Activated CD8-positive, alpha-beta T cell treated with anti-CD3 and anti-CD28 coated beads for 36 hours (primary cell): ENCODE measurements around the gene PFDN6. TPM values are rescaled to one million over a fixed set of nuclear protein-coding genes. Genes with fewer than 3 reads are reported as not detected.

ENCODE experiments used
- ATAC-seq: fragments of 200-7000 bp; cut with Tn5 transposase; one replicate; pipeline ENCODE4 v1.10.0; 2021; ENCODE audit warnings: mild to moderate bottlenecking, moderate library complexity
- CTCF ChIA-PET: fragments of 350-600 bp; sonication (Branson Sonifier 250); formaldehyde crosslinking; loops from one replicate; lab custom pipeline; 2021; ENCODE audit warnings: antibody characterized with exemption; lab: Charles Lee
- POLR2A ChIA-PET: fragments of 350-600 bp; sonication (Branson Sonifier 250); formaldehyde crosslinking; loops from one replicate; lab custom pipeline; 2021; ENCODE audit warnings: antibody characterized with exemption; lab: Charles Lee
- DNase-seq: peaks from one replicate; pipeline ENCODE4 v3.0.0-alpha.2; 2020
- H3K27ac Mint-ChIP-seq: one replicate; pipeline ENCODE4 v1.8.0; 2021; ENCODE audit warnings: mild to moderate bottlenecking, mixed read lengths
- H3K27me3 Mint-ChIP-seq: one replicate; pipeline ENCODE4 v1.8.0; 2021; ENCODE audit warnings: mixed read lengths
- H3K36me3 Mint-ChIP-seq: one replicate; pipeline ENCODE4 v1.8.0; 2021; ENCODE audit warnings: low read depth, mixed read lengths
- H3K4me1 Mint-ChIP-seq: one replicate; pipeline ENCODE4 v1.8.0; 2021; ENCODE audit warnings: low read depth, mixed read lengths
- H3K4me3 Mint-ChIP-seq: one replicate; pipeline ENCODE4 v1.8.0; 2021; ENCODE audit warnings: mild to moderate bottlenecking, moderate library complexity, mixed read lengths
- H3K9me3 Mint-ChIP-seq: one replicate; pipeline ENCODE4 v1.8.0; 2021; ENCODE audit warnings: mixed read lengths
- intact Hi-C: fragments of 100-400 bp; cut with micrococcal nuclease; formaldehyde crosslinking; loops from one replicate; pipeline ENCODE4 v1.10.0; 2022
- total RNA-seq, 2 experiments: library from RNA; stranded (reverse); gene quantifications; one replicate each; pipeline ENCODE4 v1.2.3, GENCODE V29; 2021
- TF ChIP-seq, protein P1 (sequence below): fragments of 200-600 bp; IDR thresholded peaks from one replicate; pipeline ENCODE4 v1.8.0; 2022; ENCODE audit warnings: antibody characterized with exemption, mild to moderate bottlenecking

Gene PFDN6
- total RNA-seq, 2 experiments from 2014 or later: 78.1 to 92.3 TPM

DNA sequence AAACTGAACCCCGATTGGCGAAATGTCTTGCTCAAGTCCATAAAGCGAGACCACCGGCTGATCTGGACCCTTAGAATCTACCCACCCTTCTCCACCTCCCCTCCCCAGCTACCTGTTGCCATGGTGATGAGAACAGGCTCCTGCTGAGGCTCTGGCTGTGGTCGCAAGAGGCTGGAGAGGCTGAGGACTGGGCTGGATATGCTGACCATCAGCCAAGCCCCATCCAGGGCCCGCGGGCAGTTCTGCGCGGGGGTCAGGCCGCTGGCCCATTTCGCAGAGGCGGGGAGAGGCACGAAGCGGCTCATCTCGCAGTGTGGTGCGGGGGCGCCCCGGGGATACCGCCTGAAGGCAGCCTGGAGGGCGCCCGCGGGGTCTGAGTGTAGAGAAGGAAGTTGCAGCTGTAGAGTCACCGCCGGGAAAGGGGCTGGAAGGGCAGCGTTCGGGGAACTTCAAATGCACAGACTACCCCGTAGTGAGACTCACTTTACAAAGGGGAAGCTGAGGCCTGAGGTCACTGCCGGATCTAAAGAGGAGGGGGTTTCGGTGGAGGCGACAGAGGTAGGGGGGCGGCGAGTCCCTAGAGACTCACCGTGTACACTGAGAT is 23.8 kb downstream of the PFDN6 start:
- POLR2A ChIA-PET: interaction anchor here (0.7 to 8.3 kb wide), 13 partner anchors 8 to 308 kb away, joined by 3 to 102 read pairs (median 6); partner anchors contain the start of genes B3GALT4, ITPR3, PFDN6 and RGL2
- Mint-ChIP-seq H3K27me3 (no peaks in the 10 kb centered on the region), H3K36me3 (peaks cover 47% of the 10 kb centered on the region), H3K4me3 (peak overlapping the region; percentile 97), H3K9me3 (no peaks in the 10 kb centered on the region), H3K4me1 (peaks cover 54% of the 10 kb centered on the region), H3K27ac (peak overlapping the region; percentile 95)
- CTCF ChIA-PET: interaction anchor here (0.6 to 4.1 kb wide), 6 partner anchors 12 to 249 kb away, joined by 3 to 18 read pairs (median 6); partner anchors contain the start of genes B3GALT4, RGL2, RPS18 and VPS52
- TF ChIP-seq, protein P1, sequence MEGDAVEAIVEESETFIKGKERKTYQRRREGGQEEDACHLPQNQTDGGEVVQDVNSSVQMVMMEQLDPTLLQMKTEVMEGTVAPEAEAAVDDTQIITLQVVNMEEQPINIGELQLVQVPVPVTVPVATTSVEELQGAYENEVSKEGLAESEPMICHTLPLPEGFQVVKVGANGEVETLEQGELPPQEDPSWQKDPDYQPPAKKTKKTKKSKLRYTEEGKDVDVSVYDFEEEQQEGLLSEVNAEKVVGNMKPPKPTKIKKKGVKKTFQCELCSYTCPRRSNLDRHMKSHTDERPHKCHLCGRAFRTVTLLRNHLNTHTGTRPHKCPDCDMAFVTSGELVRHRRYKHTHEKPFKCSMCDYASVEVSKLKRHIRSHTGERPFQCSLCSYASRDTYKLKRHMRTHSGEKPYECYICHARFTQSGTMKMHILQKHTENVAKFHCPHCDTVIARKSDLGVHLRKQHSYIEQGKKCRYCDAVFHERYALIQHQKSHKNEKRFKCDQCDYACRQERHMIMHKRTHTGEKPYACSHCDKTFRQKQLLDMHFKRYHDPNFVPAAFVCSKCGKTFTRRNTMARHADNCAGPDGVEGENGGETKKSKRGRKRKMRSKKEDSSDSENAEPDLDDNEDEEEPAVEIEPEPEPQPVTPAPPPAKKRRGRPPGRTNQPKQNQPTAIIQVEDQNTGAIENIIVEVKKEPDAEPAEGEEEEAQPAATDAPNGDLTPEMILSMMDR: no peak
- intact Hi-C loops: no loop called here
- DNase-seq: peak; percentile 81
- ATAC-seq: peak; percentile 7

DNA sequence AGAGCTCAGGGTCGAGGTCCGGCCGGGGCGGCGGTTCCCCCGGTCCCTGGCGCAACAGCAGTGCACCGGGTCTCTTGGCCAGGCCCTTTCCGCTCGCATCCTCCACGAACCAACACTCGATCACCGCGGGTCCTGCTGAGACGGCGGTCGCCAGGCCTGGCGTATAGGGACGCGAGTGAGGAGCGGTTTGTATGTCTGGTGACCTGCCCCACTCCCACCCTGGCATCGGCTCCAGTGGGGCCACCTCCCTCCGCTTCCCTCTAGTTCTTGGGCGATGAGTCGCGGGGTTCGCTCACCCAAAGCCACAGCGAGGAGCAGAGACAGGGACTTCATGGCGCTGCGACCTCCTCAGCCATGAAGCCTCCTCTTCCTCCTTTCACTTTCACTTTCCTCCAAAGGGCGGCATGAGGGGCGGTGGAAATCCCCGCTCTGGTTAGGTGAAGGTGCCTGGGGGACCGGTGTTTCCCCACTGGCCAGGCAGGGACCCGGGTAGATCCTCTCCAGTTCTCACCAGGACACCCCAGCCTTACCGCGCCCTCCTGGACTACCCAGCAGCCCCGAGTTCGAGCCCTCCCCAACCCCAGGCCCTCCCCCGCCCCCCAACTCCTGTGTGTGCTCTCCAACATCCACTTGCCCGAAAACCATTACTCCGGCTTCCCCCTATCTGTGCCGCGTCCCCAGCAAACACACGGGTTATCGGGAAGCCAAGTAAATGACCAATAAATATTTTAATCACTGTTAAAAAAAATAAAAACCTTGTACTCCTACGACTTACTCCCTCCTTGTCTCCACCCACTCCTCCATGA is 24.5 kb downstream of the PFDN6 start, which contains the start of gene TAPBP:
Gene TAPBP (minus strand): TSS at position 370 of the 806 bp plus-strand sequence. CDS start 37 bp downstream, at position 333.
- Mint-ChIP-seq H3K4me1 (peaks cover 54% of the 10 kb centered on the region), H3K9me3 (no peaks in the 10 kb centered on the region), H3K36me3 (peaks cover 47% of the 10 kb centered on the region), H3K27ac (peak within 1 kb of the TSS; percentile 95), H3K27me3 (no peaks in the 10 kb centered on the region), H3K4me3 (peak within 1 kb of the TSS; percentile 97)
- DNase-seq (peak; percentile 94), ATAC-seq (peak; percentile 60)
- CTCF ChIA-PET: interaction anchor here (0.6 to 4.1 kb wide), 5 partner anchors 12 to 248 kb away, joined by 3 to 18 read pairs (median 8); partner anchors contain the start of genes B3GALT4 and RGL2
- TF ChIP-seq, protein P1: no peak
- POLR2A ChIA-PET: interaction anchor here (0.7 to 8.3 kb wide), 11 partner anchors 9 to 308 kb away, joined by 3 to 102 read pairs (median 7); partner anchors contain the start of genes B3GALT4, ITPR3, PFDN6 and RGL2
- intact Hi-C loops: no loop called here

DNA sequence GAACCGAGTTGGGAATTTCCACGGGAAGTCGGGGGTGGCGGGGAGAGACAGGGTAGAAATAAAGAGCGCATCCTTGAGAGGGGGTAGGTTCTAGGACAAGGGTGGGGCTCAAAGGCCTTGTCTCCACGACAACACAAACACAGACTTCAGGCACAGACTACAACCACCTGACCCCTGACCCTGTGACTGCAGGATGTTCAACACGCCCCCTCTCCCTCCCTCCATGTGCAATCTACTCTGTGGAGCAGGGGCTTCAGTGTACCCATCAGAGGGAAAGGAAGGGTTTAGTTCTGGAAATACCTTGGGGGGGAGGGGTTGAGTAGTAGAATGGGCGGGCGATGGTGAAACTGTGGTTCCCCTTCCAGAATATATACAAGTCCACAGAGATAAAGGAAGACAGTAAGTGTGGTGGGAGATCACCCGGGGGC is 25.1 kb downstream of the PFDN6 start:
- DNase-seq: peak; percentile 85
- peaks cover 58% of the 10 kb centered on the region for H3K4me1 Mint-ChIP-seq
- intact Hi-C loops: no loop called here
- H3K27me3 Mint-ChIP-seq: no peaks in the 10 kb centered on the region
- CTCF ChIA-PET: no interaction called here
- peak overlapping the region; percentile 95 for H3K27ac Mint-ChIP-seq
- no peaks in the 10 kb centered on the region for H3K9me3 Mint-ChIP-seq
- POLR2A ChIA-PET: interaction anchor here (4.8 to 8.3 kb wide), 2 partner anchors 15 to 17 kb away, joined by 42 to 102 read pairs; partner anchors contain the start of gene RGL2
- TF ChIP-seq, protein P1: no peak
- peaks cover 50% of the 10 kb centered on the region for H3K36me3 Mint-ChIP-seq
- ATAC-seq: peak; percentile 52
- peak overlapping the region; percentile 97 for H3K4me3 Mint-ChIP-seq

DNA sequence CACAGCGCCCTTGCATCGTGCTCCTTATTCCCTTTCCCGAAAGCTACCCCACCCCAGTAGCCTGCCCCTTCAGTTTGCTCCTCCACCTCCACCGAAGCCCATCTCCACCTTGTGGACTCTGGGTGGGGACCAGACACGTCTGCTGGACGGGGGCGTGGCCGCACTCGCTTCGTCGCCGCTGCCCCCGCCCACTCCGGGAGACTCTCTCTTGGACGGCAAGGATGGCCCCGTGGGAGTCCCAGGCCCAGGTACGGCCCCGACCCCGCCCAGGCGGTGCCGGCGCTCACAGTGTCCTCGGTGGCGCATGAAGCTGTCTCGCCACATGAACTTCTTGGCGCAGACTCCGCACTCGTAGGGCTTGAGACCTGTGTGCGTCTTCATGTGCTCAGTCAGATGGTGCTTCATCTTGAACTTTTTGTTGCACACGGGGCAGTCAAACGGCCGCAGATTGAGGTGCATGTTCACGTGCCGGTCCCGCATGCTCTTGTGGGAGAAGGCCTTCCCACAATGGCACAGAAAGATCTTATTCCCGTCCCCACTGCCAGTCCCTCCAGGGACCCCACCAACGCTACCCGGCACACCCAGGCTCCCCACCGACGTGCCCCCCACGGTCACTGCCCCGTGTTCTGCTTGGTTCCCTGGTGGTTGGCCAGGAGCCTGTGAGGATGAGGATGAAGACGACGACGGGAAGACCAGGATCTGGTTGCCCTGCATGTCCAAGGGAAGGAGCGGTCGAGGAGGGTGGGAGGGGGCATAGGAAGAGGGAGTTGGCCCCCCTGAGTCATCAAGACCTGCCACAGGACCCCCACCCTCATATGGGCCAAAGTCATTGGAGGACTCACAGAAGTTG is 25.8 kb downstream of the PFDN6 start:
- Mint-ChIP-seq H3K36me3 (peaks cover 56% of the 10 kb centered on the region), H3K27ac (peak overlapping the region; percentile 95), H3K4me3 (peak overlapping the region; percentile 97), H3K27me3 (no peaks in the 10 kb centered on the region), H3K9me3 (no peaks in the 10 kb centered on the region), H3K4me1 (peaks cover 64% of the 10 kb centered on the region)
- CTCF ChIA-PET: no interaction called here
- ATAC-seq (no peak), DNase-seq (no peak)
- POLR2A ChIA-PET: interaction anchor here (4.8 kb wide), 1 partner anchor 17 kb away, joined by 42 read pairs; the partner anchor contains the start of gene RGL2
- intact Hi-C loops: no loop called here
- TF ChIP-seq, protein P1: no peak
